GM19467 (cell line): ENCODE measurements around the gene PTPRF.

ENCODE experiments used
- ATAC-seq: cut with Tn5 transposase; IDR thresholded peaks from one replicate; pipeline ENCODE4 v1.9.1; 2021; ENCODE audit warnings: mild to moderate bottlenecking, moderate library complexity; ENCODE audit not compliant: unreplicated experiment

The PTPRF gene

GRCh38 chr1:43653339-43653738, 122.7 kb downstream of the PTPRF start:
- no peak for ATAC-seq

GRCh38 chr1:43653893-43654292, 123.2 kb downstream of the PTPRF start:
- no peak for ATAC-seq

GRCh38 chr1:43655953-43656352, 125.3 kb downstream of the PTPRF start:
- ATAC-seq: no peak

GRCh38 chr1:43659212-43660166, 128.8 kb downstream of the PTPRF start:
- no peak for ATAC-seq

- ATAC-seq: no peak
Observed at GRCh38 chr1:43660355-43660754, 129.7 kb downstream of the PTPRF start.

- ATAC-seq: no peak
Observed at GRCh38 chr1:43664369-43664768, 133.7 kb downstream of the PTPRF start.

- ATAC-seq: no peak
Observed at GRCh38 chr1:43666608-43667007, 135.9 kb downstream of the PTPRF start.

- no peak for ATAC-seq
Observed at GRCh38 chr1:43668956-43669355, 138.3 kb downstream of the PTPRF start.

GRCh38 chr1:43669878-43670277, 139.2 kb downstream of the PTPRF start:
- no peak for ATAC-seq

- ATAC-seq: no peak
Observed at GRCh38 chr1:43671193-43671592, 140.5 kb downstream of the PTPRF start.

- ATAC-seq: no peak
Observed at GRCh38 chr1:43671626-43672330, 141.1 kb downstream of the PTPRF start.

- no peak for ATAC-seq
Observed at GRCh38 chr1:43673261-43673660, 142.6 kb downstream of the PTPRF start.
